ENCODE data around the gene TRMT61A. TPM values are rescaled to one million over a fixed set of nuclear protein-coding genes. Genes with fewer than 3 reads are reported as not detected.

Gene TRMT61A
- total and polyA plus RNA-seq, 2 donors: 5.7 to 35.0 TPM

DNA sequence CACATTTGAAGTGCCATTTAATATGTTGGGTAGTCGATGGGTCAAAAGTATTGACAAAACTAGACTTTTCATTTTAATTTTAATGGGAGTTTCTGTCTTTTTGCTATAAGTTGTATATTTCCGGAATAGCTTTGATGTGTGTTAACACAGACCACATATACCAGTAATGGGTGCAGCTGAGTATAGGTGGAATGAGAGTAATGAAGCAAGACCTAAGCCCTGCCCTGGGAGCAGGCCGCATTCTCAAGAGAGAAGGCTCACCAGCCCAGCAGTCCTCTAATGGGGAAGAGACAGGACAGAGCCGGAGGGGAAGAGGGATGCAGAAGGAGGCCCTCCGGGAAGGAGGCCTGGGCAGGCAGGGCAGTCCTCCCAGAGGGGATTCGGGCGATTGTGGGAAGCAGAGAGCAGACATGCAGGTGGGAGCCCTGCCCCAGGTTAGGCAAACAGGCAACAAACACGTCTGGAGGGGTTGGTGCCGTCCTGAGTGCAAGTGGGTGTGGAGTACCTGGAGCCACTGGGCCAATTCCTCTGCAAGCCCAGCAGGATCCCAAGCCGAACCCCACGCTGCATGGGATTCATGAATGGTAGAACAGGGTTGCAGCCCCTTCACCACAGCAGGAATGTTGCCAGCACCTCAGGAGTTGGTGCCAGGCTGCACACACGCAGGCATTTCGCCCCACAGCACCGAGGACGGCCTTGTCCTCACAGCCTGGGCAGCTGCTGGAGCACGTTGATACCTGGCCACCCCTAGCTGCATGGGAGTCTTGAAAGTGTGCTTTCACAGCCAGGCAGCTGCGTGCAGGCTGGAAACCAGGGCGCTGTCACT, 14.2 kb upstream of the TRMT61A start:
- 83% methylated on average over 18 of the region's 18 CpGs for WGBS
- no peak overlapping the region for H3K27ac ChIP-seq (ENCODE audit: low read depth)
- no peaks in the 10 kb centered on the region for H3K4me1 ChIP-seq (ENCODE audit: insufficient read depth)
- no peak for DNase-seq (ENCODE audit: extremely low spot score)
- no peak overlapping the region for H3K4me3 ChIP-seq (ENCODE audit: low read depth, low read length)
- H3K36me3 ChIP-seq (ENCODE audit: insufficient read depth): no peaks in the 10 kb centered on the region

DNA sequence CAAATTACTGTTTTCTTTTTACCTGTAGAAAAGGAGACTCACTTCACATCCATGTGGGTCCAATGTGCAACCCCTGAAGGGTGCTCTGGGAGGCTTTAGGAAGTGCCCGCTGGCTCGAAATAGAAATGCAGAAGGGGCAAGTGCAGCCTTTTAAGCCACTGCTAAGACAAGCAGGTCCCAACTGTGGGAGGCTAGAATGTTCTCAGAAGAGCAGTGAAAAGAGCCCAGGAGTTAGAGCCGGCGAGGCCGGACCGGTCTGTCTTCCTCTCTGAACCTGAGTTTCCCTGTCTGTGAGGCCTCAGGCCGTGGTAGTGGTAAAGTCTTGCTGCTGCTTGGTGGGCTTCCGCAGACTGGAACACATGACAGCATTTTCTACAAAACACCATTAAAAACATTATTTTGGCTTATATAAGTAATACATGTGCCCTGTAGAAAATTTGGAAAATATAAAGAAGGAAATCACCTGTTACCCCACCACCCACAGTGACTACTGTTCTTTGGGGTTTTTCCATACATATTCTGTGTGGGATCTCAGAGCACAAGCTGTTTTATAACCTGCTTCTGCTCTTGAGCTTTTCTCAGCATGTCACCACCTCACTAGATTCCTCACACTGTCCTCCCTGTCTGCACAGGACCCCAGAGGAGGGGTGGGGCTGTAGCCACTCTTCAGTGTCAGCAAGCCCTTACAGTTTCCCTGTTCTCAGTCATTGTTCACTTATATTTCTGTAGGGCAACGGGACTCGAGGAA, 12.4 kb upstream of the TRMT61A start:
- WGBS: 72% methylated on average over 10 of the region's 10 CpGs

DNA sequence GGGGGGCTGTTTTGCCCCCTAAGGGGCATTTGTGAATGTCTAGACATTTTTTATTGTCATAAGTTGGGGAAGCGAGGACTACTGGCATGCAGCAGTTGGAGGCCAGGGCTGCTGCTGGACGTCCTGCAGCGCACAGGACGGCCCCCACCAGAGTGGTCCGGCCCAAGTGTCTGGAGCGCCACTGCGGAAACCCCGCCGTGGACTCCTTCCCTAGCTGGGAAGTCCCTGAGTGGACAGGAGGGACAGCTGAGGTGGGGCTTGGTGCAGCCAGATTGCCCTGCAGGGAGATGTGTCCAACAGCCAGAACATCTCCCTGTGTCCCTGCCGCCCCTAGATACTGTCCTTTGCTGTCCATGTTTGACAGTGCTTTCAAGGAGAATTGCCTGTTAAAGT, 11.8 kb upstream of the TRMT61A start:
- H3K4me1 ChIP-seq (ENCODE audit: insufficient read depth): no peaks in the 10 kb centered on the region
- H3K4me3 ChIP-seq (ENCODE audit: low read depth, low read length): no peak overlapping the region
- 77% methylated on average over 10 of the region's 10 CpGs for WGBS
- no peak for DNase-seq (ENCODE audit: extremely low spot score)
- no peak overlapping the region for H3K27ac ChIP-seq (ENCODE audit: low read depth)
- H3K36me3 ChIP-seq (ENCODE audit: insufficient read depth): no peaks in the 10 kb centered on the region

More for the DNA sequence above, 12.4 kb upstream of the TRMT61A start:
- H3K4me1 ChIP-seq (ENCODE audit: insufficient read depth): no peaks in the 10 kb centered on the region
- DNase-seq (ENCODE audit: extremely low spot score): no peak
- no peak overlapping the region for H3K4me3 ChIP-seq (ENCODE audit: low read depth, low read length)
- no peaks in the 10 kb centered on the region for H3K36me3 ChIP-seq (ENCODE audit: insufficient read depth)
- H3K27ac ChIP-seq (ENCODE audit: low read depth): no peak overlapping the region

DNA sequence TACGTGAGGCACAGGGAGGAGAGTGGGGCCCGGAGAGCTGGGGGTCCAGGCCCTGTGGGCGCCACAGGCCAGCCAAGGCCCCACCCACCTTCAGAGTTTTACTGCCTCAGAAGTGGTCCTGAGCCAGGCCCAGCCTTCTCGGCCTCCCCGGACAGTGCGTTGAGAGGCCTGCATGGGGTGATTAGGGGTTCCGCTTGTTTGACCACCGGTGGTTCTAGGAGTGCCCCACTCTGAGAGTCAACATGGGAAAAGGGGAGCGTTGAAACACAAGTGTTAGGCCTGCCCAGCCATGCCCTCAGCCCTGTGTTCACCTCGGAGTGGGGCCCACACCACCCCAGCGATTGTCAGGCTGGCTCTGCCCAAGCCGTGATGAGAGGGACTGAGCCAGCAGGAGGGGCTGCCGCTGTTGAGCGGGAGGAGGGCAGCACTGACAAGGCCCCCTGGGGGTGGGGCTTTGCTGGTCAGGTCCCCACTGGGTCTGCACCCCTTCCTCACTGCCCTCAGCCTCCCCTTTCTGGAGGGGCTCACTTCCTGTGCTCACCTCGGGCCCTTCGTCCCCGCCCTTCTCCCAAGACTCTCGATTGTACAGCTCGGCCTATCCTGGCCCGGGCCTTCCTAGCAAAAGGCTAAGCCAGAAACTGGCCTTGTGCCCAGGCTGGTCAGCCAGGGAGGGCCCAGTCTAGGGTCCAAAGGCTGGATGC, 11.1 kb upstream of the TRMT61A start:
- Histone ChIP-seq H3K4me3 (ENCODE audit: low read depth, low read length) (no peak overlapping the region), H3K27ac (ENCODE audit: low read depth) (no peak overlapping the region), H3K36me3 (ENCODE audit: insufficient read depth) (no peaks in the 10 kb centered on the region), H3K4me1 (ENCODE audit: insufficient read depth) (no peaks in the 10 kb centered on the region)
- 20% methylated on average over 20 of the region's 20 CpGs for WGBS
- no peak for DNase-seq (ENCODE audit: extremely low spot score)

DNA sequence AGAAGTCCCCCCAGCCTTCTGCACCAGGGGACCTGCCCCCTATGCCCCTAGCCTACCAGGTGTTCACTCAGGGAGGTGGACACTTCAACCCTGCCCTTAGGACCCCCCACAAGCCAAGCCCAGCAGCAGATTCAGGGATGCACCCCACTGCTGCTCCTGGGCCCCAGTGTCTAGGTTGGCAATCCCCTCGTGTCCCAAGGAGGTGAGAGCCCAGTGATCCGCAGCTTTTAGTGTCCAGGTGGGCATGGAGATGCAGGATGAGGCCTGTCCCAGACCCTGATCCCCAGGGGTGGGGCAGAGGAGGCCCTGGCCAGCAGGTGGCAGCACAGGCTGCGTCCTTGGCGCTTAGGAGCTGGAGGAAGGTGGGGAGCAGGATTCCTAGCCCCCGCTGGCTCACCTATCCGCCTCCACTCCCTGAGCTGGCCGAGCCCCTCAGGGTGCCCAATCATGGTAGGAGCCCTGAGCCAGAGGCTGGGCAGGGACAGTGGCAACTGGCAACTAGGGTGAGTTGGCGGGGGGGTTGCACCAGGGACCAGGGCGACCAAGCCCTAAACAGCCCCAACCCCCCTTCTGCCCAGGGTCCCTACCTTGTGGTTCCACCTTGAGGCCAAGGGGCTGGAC, 10.5 kb upstream of the TRMT61A start:
- H3K4me1 ChIP-seq (ENCODE audit: insufficient read depth): no peaks in the 10 kb centered on the region
- WGBS: 36% methylated on average over 9 of the region's 9 CpGs
- H3K36me3 ChIP-seq (ENCODE audit: insufficient read depth): no peaks in the 10 kb centered on the region
- DNase-seq (ENCODE audit: extremely low spot score): no peak
- H3K27ac ChIP-seq (ENCODE audit: low read depth): no peak overlapping the region
- H3K4me3 ChIP-seq (ENCODE audit: low read depth, low read length): no peak overlapping the region

DNA sequence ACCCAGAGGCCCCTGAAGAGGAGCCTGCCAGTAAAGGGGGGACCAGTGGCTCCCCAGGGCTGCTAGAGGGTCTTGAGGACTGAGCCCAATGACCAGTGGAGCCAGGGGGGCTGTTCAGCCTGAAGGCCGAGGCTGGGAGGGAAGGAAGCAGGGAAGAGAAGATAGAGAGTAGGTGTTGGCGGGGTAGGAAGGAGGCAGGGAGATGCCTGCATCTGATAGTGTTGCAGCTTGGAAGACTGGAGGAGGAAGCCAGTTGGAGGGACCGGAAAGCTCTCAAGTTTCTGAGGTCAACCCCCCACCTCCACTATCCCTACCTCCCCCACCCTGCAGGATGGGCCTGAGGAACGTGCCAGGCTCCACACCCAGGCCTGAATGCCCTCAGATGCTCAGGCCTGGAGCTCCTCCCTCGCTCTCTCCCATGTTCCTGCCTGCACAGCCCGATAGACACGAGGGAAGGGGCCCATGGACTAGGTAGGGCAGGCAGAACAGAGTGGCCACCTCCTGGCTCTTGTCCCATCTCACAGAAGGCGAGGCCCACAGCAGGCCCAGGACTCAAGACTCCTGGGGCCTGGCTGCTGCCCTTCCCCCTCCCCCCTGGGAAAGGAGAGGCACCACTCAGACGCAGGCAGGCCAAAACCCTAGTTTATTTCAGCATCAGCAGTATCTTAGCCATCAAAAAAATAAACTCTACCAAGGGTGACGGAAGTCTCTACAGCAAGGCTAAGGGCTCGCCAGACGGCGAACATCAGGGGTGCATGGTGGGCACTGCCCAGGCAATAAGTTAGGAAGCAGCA, 9.8 kb upstream of the TRMT61A start:
- DNase-seq (ENCODE audit: extremely low spot score): no peak
- no peaks in the 10 kb centered on the region for H3K36me3 ChIP-seq (ENCODE audit: insufficient read depth)
- no peaks in the 10 kb centered on the region for H3K4me1 ChIP-seq (ENCODE audit: insufficient read depth)
- no peak overlapping the region for H3K27ac ChIP-seq (ENCODE audit: low read depth)
- 27% methylated on average over 13 of the region's 13 CpGs for WGBS
- H3K4me3 ChIP-seq (ENCODE audit: low read depth, low read length): no peak overlapping the region

DNA sequence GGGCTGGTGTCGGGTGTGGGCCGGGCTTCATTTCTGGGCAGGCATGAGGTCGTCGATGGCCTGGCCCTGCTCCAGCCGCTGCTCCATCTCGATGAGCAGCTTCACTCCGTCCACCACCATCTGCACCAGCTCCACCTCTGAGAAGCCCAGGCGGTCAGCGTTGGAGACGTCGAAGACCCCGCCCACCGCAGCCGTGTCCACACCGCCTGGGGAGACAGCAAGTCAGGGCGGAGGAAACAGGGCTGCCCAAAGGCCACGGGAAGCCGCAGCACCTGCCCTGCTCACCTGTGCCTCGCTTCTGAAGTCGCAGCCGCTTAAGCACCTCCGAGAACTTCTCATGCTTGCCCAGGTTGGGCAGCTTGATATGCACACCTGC, 9.2 kb upstream of the TRMT61A start:
- Histone ChIP-seq H3K4me1 (ENCODE audit: insufficient read depth) (no peaks in the 10 kb centered on the region), H3K27ac (ENCODE audit: low read depth) (peak overlapping the region; percentile 12), H3K4me3 (ENCODE audit: low read depth, low read length) (no peak overlapping the region)

DNA sequence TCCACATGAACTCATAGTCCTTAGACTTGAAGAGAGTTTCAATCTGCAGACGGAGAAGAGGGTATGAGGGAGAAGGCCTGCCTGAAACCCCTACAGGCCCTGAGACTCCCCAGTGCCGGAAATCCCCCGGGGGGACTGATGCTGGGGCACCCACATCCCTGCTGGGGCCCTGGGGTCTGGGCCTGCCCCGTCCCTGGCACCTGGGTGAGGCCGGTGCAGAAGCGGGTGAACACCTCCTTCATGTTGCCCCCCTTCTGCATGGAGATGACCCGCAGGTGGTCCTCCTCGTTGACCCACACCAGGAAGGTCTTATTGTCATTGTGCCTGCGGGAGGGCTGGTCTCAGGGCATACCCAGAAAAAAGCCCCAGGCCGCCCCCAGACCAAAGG, 8.7 kb upstream of the TRMT61A start:
- Histone ChIP-seq H3K4me3 (ENCODE audit: low read depth, low read length) (no peak overlapping the region), H3K36me3 (ENCODE audit: insufficient read depth) (no peaks in the 10 kb centered on the region), H3K27ac (ENCODE audit: low read depth) (peak overlapping the region; percentile 12), H3K4me1 (ENCODE audit: insufficient read depth) (no peaks in the 10 kb centered on the region)
- WGBS: 59% methylated on average over 10 of the region's 10 CpGs
- DNase-seq (ENCODE audit: extremely low spot score): no peak

More for the DNA sequence above, 9.2 kb upstream of the TRMT61A start:
- H3K36me3 ChIP-seq (ENCODE audit: insufficient read depth): no peaks in the 10 kb centered on the region
- DNase-seq (ENCODE audit: extremely low spot score): no peak
- 49% methylated on average over 22 of the region's 22 CpGs for WGBS

DNA sequence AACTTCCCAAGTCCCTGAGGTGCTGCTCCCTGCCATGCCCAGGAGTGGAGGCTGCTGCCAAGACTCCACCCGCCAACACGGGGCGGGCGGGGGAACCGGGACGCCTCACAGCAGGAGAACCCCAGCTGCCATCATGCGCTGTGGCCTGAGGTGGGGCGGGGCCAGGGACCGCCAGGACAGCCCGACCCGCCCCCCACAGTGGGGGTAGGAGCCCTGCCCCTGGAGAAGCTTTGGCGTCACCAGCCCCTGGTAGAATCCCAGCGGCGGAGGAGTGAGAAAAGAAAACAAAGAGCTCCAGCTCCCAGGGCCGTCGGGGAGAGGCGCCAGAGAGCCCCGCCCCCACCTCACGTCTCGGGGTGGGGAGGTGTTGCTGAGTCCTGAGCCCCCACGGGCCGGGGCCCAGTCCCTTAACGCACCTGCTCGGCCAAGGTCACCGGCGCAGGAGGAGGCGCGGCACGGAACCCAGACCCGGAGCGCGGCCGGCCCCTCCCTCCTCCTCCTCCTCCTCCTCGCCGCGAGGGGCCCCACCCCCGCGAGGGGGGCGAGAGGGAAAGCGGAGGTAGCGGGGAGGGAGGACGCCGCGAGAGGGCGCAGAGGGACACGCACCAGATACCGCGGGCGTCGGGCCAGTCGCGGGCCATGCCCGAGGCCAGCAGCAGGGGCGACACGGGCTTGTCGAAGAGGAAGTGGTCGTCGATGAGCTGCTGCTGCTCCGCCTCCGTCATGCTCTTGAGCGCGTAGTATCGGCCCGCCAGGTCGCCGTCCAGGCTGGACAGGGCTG, 8.1 kb upstream of the TRMT61A start:
- Histone ChIP-seq H3K36me3 (ENCODE audit: insufficient read depth) (no peaks in the 10 kb centered on the region), H3K4me1 (ENCODE audit: insufficient read depth) (no peaks in the 10 kb centered on the region), H3K27ac (ENCODE audit: low read depth) (peak overlapping the region; percentile 53), H3K4me3 (ENCODE audit: low read depth, low read length) (peak overlapping the region; percentile 58)
- no peak for DNase-seq (ENCODE audit: extremely low spot score)
- WGBS: 3% methylated on average over 62 of the region's 66 CpGs

DNA sequence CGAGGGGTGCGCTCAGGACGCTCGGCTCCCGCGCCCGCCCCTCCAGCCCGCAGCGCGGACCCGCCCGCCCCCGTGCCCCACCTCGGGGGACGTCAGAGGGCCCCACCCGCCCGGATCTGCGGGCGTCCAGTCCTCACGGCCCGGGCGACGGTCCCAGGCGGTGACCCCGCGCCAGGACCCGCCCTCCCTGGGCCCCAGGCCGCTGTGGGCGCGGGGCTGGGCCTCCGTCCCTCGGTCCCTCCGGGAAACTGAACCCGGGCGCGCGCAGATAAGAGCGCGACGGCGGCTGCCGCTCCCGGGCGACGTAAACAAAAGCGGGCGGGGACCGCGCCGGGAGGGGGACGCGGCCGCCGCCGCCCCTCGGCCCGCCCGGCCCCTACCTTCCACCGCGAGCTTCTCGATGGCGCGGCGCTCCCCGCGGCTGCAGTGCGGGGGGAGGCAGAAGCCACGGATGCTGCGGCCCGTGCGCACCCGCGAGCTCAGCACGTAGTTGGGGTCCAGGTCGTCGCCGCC, 7.5 kb upstream of the TRMT61A start:
- no peak for DNase-seq (ENCODE audit: extremely low spot score)
- Histone ChIP-seq H3K4me3 (ENCODE audit: low read depth, low read length) (peak overlapping the region; percentile 58), H3K27ac (ENCODE audit: low read depth) (peak overlapping the region; percentile 64), H3K4me1 (ENCODE audit: insufficient read depth) (no peaks in the 10 kb centered on the region), H3K36me3 (ENCODE audit: insufficient read depth) (no peaks in the 10 kb centered on the region)
- WGBS: under 1% methylated on average over 77 of the region's 77 CpGs

DNA sequence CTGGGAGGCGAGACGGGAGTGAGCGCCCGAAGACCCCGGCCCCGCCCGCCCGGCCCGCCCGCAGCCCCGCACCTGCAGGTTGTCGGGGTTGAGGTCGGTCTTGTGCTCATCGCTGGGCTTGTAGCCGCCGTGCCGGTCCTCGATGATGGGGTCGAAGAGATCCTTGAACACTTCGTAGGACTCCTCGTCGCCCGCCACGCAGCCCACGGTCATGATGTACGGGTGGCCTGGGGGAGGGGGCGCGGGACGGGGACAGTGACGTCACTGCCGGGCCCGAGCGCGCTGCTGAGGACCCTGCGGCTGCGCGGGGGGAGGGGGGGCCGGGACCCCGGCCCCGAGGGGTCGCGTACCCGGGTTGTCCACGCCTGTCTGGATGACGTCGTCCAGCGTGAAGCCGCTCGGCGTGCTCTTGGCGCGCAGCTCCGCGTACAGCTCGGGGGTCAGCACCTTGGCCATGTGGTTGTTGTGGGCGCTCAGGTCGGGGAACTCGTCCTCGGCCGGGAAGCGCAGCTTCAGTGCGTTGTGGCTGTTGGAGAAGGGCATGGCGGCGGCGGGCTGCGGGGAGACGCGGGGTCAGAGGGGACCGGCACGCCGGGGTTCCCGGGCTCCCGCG, 6.9 kb upstream of the TRMT61A start:
- Histone ChIP-seq H3K4me3 (ENCODE audit: low read depth, low read length) (peak overlapping the region; percentile 58), H3K27ac (ENCODE audit: low read depth) (peak overlapping the region; percentile 64), H3K4me1 (ENCODE audit: insufficient read depth) (no peaks in the 10 kb centered on the region), H3K36me3 (ENCODE audit: insufficient read depth) (no peaks in the 10 kb centered on the region)
- under 1% methylated on average over 74 of the region's 74 CpGs for WGBS
- no peak for DNase-seq (ENCODE audit: extremely low spot score)

All from urinary bladder (tissue), 4 donors.